ENCODE measurements around the gene WDR91.

Gene WDR91

GRCh38 chr7:135200821-135201331 lies 10.4 kb downstream of the WDR91 start:
- Histone ChIP-seq H4K20me1 (ENCODE audit: insufficient read depth, low read length) (no peaks in the 10 kb centered on the region), H3F3A (ENCODE audit: insufficient read depth, low read length) (no peaks in the 10 kb centered on the region), H3K4me3 (ENCODE audit: low read depth, low read length, poor library complexity, severe bottlenecking) (no peak overlapping the region), H3K4me2 (ENCODE audit: low read length) (no peak overlapping the region), H3K9me2 (ENCODE audit: low read depth, low read length) (no peaks in the 10 kb centered on the region), H3K4me1 (ENCODE audit: insufficient read depth, low read length, severe bottlenecking) (peaks cover 9% of the 10 kb centered on the region), H3K9me3 (ENCODE audit: low read length) (no peaks in the 10 kb centered on the region), H2AFZ (ENCODE audit: low read length) (no peak overlapping the region), H3K27ac (ENCODE audit: low read depth, low read length, poor library complexity, severe bottlenecking) (no peak overlapping the region), H3K27me3 (ENCODE audit: insufficient read depth, low read length) (no peaks in the 10 kb centered on the region), H3K79me2 (ENCODE audit: insufficient read depth, low read length) (no peaks in the 10 kb centered on the region), H3K9ac (ENCODE audit: low read length) (no peak overlapping the region), H3K36me3 (ENCODE audit: insufficient read depth, low read length) (peaks cover 92% of the 10 kb centered on the region)
- no peak for TF ChIP-seq EZH2 (IDR thresholded peaks at IDR 0.05; ENCODE audit: borderline replicate concordance, low read length)
- no peak for TF ChIP-seq CTCF (IDR thresholded peaks at IDR 0.05; ENCODE audit: low read length)

GRCh38 chr7:135199439-135199838 lies 11.9 kb downstream of the WDR91 start:
- Histone ChIP-seq H3K4me3 (ENCODE audit: low read depth, low read length, poor library complexity, severe bottlenecking) (no peak overlapping the region), H3K27me3 (ENCODE audit: insufficient read depth, low read length) (no peaks in the 10 kb centered on the region), H3K9me2 (ENCODE audit: low read depth, low read length) (no peaks in the 10 kb centered on the region), H2AFZ (ENCODE audit: low read length) (no peak overlapping the region), H3K79me2 (ENCODE audit: insufficient read depth, low read length) (no peaks in the 10 kb centered on the region), H3K36me3 (ENCODE audit: insufficient read depth, low read length) (peaks cover 90% of the 10 kb centered on the region), H3K27ac (ENCODE audit: low read depth, low read length, poor library complexity, severe bottlenecking) (no peak overlapping the region), H3K4me1 (ENCODE audit: insufficient read depth, low read length, severe bottlenecking) (no peaks in the 10 kb centered on the region), H3K4me2 (ENCODE audit: low read length) (no peak overlapping the region), H3F3A (ENCODE audit: insufficient read depth, low read length) (no peaks in the 10 kb centered on the region), H3K9ac (ENCODE audit: low read length) (no peak overlapping the region), H3K9me3 (ENCODE audit: low read length) (no peaks in the 10 kb centered on the region), H4K20me1 (ENCODE audit: insufficient read depth, low read length) (no peaks in the 10 kb centered on the region)
- TF ChIP-seq EZH2 (IDR thresholded peaks at IDR 0.05; ENCODE audit: borderline replicate concordance, low read length): no peak
- no peak for TF ChIP-seq CTCF (IDR thresholded peaks at IDR 0.05; ENCODE audit: low read length)

DNA sequence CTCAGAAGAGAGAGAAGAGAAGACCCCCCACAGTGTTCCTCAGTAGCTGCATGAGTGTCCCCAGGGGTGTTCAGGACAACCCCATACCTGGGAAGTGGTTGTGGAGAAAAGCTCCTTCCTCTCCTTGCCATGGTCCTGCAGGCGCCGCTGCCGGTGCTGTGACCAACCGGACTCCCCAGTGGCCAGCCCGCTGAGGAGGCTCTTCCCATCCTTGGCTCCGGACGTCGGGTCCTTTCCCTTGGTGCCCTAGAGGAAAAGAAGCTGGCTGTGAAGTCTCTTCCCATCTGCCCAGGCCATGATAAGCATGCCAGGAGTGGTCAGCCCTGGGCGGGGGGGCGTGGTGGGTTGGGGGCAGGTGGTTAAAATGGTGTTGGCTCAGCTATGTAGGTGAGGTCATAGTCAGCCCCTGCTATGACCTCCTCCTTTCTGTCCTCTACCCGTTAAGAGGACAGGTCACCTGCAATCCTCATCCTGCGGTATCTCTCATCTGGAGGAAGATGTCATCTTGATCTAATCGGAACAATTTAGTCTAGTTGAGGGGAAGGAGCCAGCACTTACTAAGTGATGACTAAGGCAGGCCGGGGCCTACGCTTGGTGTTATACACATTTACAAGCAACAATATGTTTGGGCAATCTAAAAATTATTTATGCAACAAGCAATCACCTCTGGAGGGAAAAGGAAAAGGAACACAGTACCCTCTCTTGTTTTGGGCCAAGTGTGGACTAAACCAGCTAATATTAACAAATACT lies 13.2 kb downstream of the WDR91 start:
- Histone ChIP-seq H3K4me2 (ENCODE audit: low read length) (no peak overlapping the region), H3K9ac (ENCODE audit: low read length) (no peak overlapping the region), H2AFZ (ENCODE audit: low read length) (no peak overlapping the region), H3K27me3 (ENCODE audit: insufficient read depth, low read length) (no peaks in the 10 kb centered on the region), H3K9me3 (ENCODE audit: low read length) (no peaks in the 10 kb centered on the region), H3K4me3 (ENCODE audit: low read depth, low read length, poor library complexity, severe bottlenecking) (no peak overlapping the region), H3K79me2 (ENCODE audit: insufficient read depth, low read length) (no peaks in the 10 kb centered on the region), H3K36me3 (ENCODE audit: insufficient read depth, low read length) (peaks cover 90% of the 10 kb centered on the region), H3K4me1 (ENCODE audit: insufficient read depth, low read length, severe bottlenecking) (no peaks in the 10 kb centered on the region), H4K20me1 (ENCODE audit: insufficient read depth, low read length) (no peaks in the 10 kb centered on the region), H3K9me2 (ENCODE audit: low read depth, low read length) (no peaks in the 10 kb centered on the region), H3K27ac (ENCODE audit: low read depth, low read length, poor library complexity, severe bottlenecking) (no peak overlapping the region), H3F3A (ENCODE audit: insufficient read depth, low read length) (no peaks in the 10 kb centered on the region)
- TF ChIP-seq EZH2 (IDR thresholded peaks at IDR 0.05; ENCODE audit: borderline replicate concordance, low read length) (no peak), CTCF (IDR thresholded peaks at IDR 0.05; ENCODE audit: low read length) (no peak)

Data from OCI-LY1 (cell line).